HG02610 (cell line): ENCODE data around the gene MEGF8.
"Not testable (repeated sequence)": the region's sequence is repeated elsewhere in the genome, so short reads cannot be mapped to it uniquely, and the experiment has no call there.

Source experiments
- ATAC-seq: cut with Tn5 transposase; IDR thresholded peaks from one replicate; pipeline ENCODE4 v1.9.1; 2021; ENCODE audit warnings: mild to moderate bottlenecking, moderate library complexity; ENCODE audit not compliant: unreplicated experiment

MEGF8 gene

GRCh38 chr19:42328854-42329253 is 3.4 kb downstream of the MEGF8 start:
- ATAC-seq = no peak

GRCh38 chr19:42330241-42330711 is 4.8 kb downstream of the MEGF8 start:
- ATAC-seq = no peak

GRCh38 chr19:42331333-42331732 is 5.9 kb downstream of the MEGF8 start:
- ATAC-seq = not testable (repeated sequence)

- no peak for ATAC-seq
These were observed 6.6 kb downstream of the MEGF8 start for GRCh38 chr19:42332059-42332458.

GRCh38 chr19:42333018-42333417 is 7.6 kb downstream of the MEGF8 start:
- no peak for ATAC-seq

- no peak for ATAC-seq
These were observed 8.7 kb downstream of the MEGF8 start for GRCh38 chr19:42333975-42334696.

- no peak for ATAC-seq
These were observed 9.4 kb downstream of the MEGF8 start for GRCh38 chr19:42334697-42335373.

- ATAC-seq = no peak
These were observed 10.0 kb downstream of the MEGF8 start for GRCh38 chr19:42335374-42335936.

GRCh38 chr19:42335971-42336370 is 10.5 kb downstream of the MEGF8 start:
- no peak for ATAC-seq

- ATAC-seq = not testable (repeated sequence)
These were observed 13.9 kb downstream of the MEGF8 start for GRCh38 chr19:42339126-42339860.

- ATAC-seq = not testable (repeated sequence)
These were observed 14.5 kb downstream of the MEGF8 start for GRCh38 chr19:42339922-42340321.

- no peak for ATAC-seq
These were observed 18.1 kb downstream of the MEGF8 start for GRCh38 chr19:42343344-42344110.

GRCh38 chr19:42344336-42344893 is 19.0 kb downstream of the MEGF8 start:
- no peak for ATAC-seq

- ATAC-seq = no peak
These were observed 19.9 kb downstream of the MEGF8 start for GRCh38 chr19:42345191-42345812.

- ATAC-seq = no peak
These were observed 22.8 kb downstream of the MEGF8 start for GRCh38 chr19:42348211-42348610.

GRCh38 chr19:42349378-42350107 is 24.1 kb downstream of the MEGF8 start:
- no peak for ATAC-seq

GRCh38 chr19:42350417-42350816 is 25.0 kb downstream of the MEGF8 start:
- no peak for ATAC-seq

GRCh38 chr19:42351079-42351735 is 25.8 kb downstream of the MEGF8 start:
- no peak for ATAC-seq
